ENCODE measurements around the gene BCL2L13.

BCL2L13 gene

GRCh38 chr22:17726006-17726927 is 87.7 kb downstream of the BCL2L13 start:
- in situ Hi-C loops (cut with HindIII; ENCODE audit: low sequenced_read_pairs) = no loop called here

GRCh38 chr22:17726928-17727897 is 88.7 kb downstream of the BCL2L13 start:
- in situ Hi-C loops (cut with HindIII; ENCODE audit: low sequenced_read_pairs) = no loop called here

DNA sequence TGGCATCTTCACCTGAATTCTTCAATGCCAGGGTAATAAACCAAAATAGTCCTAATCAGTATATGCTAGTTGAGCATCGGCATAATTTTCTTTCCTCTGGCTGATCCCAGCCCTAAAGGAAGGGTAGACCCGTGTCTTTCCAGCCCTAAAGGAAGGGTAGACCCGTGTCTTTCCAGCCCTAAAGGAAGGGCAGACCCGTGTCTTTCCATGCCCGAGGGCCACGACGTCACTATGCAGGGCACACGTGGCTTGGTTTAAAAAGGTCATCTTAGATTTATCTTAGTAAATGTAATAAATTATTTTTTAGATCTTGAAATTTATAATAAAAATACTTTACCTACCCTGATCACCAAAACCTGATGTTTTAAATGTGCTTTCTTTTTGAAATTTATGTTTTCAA is 90.2 kb downstream of the BCL2L13 start:
- in situ Hi-C loops (cut with HindIII; ENCODE audit: low sequenced_read_pairs) = no loop called here

GRCh38 chr22:17729561-17729960 is 91.0 kb downstream of the BCL2L13 start:
- in situ Hi-C loops (cut with HindIII; ENCODE audit: low sequenced_read_pairs) = no loop called here

GRCh38 chr22:17732251-17732854 is 93.8 kb downstream of the BCL2L13 start:
- in situ Hi-C loops (cut with HindIII; ENCODE audit: low sequenced_read_pairs) = no loop called here

- in situ Hi-C loops (cut with HindIII; ENCODE audit: low sequenced_read_pairs) = no loop called here
These were observed 94.9 kb downstream of the BCL2L13 start for GRCh38 chr22:17733466-17733865.

GRCh38 chr22:17734187-17734586 is 95.6 kb downstream of the BCL2L13 start:
- in situ Hi-C loops (cut with HindIII; ENCODE audit: low sequenced_read_pairs) = no loop called here

- in situ Hi-C loops (cut with HindIII; ENCODE audit: low sequenced_read_pairs) = no loop called here
These were observed 100.0 kb downstream of the BCL2L13 start for GRCh38 chr22:17738386-17739128.

DNA sequence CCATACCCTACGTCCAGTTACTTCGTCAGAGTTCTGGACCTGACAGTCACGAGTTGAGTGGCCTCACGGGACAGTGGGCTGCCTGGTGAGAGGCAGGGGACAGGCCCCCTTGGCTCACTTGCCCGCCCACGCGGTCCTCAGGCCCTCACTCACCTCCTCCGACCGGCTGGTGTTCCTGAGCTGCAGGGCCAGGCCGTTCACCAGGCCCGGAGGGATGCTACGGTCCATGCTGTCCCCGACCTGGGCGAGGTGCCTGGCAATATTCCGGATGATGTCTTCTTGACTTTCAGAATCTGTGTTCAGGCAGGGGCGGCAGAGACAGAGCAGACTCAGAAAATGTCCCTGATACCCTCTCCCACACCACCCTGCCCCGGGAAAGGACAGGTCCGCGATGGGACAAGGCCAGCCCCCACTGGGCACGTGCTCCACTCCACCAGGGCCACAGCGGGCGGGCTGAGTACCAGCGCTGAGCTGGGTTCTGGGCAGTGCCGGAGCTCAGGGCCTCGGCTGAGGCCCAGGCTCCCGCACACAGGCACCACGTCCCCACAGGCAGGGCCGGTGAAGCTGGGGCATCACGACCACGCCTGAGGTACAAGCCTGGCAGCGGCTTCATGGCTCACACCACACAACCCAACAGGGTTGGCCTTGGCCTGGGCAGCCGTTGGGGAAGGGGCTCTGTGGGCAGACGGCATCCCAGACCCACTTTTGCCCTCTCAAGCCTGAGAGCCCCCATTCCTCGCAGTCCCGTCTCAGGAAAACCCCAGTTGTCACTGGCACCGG is 100.8 kb downstream of the BCL2L13 start:
- in situ Hi-C loops (cut with HindIII; ENCODE audit: low sequenced_read_pairs) = no loop called here

GRCh38 chr22:17741866-17742526 is 103.4 kb downstream of the BCL2L13 start:
- in situ Hi-C loops (cut with HindIII; ENCODE audit: low sequenced_read_pairs) = no loop called here

DNA sequence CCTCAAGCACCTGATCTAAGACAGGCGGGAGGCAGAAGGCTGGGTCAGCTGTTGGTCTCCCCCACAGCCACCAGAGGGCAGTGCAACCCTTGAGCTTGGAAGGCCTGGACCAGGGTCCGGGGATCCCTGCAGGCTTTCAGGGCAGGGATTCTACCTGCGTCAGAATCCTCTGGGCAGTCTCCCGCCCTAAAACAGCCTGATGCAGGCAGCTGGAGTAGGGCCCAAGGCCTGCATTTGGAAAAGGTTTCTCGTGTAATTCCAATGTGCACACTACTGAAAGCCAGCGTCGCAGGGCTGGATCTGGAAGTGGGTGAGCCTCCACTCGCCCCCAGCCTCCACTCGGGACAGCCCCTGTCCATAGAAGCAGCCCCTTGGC is 104.0 kb downstream of the BCL2L13 start:
- in situ Hi-C loops (cut with HindIII; ENCODE audit: low sequenced_read_pairs) = no loop called here

DNA sequence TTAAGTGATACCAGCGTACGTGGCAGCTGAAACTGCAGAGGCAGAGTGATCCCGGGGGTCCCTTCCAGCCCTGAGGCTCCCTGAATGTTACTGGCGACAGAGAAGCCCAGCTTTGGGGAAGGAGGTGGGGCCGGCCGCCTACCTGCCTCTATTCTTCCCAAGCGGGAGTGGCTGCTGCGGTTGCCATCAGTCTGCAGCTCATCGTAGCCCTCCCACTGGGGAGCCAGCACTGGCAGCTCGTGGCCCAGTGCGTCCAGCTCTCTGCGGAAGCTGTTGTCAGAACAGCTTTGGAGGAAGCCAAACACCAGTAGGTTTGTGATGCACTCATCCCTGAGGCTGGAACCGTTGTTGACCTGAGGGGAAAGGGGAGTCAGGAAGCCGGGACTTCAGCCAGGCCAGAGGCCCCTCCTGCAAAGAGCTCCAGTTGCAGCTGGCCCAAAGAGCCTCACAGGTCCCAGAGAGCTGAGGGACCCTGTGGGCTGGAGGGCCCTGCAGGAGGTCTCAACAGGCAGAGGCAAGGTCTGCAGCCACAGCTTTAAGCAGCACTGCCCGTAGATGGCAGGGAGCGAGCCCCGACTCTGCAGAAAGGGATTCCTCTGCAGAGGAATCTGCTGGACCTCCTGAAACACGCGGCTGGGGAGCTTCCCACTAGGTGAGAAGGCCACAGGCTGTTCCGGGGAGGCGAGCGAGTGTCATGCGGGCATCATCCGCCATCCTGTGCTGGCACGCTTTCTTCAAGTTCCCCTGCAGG is 105.3 kb downstream of the BCL2L13 start:
- in situ Hi-C loops (cut with HindIII; ENCODE audit: low sequenced_read_pairs) = no loop called here

GRCh38 chr22:17744430-17744829 is 105.9 kb downstream of the BCL2L13 start:
- in situ Hi-C loops (cut with HindIII; ENCODE audit: low sequenced_read_pairs) = no loop called here

DNA sequence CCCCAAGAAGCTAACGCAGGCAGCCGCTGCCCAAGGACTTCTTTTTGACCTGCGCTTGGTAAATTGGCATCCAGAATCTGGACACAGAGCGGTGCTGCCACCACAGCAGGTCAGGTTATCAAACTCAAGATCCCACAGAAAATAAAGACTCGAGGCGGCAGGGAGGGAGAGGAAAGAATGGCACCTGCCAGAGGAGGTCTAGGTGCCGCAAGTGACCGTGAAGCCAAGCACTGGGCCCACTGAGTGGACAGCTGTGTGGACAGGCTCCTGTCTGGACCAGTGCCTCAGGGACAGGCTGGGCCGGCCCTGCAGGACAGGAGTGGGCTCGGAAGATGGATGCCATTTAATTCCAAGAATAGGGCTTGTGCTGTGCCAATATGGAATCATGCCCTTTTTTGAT is 108.4 kb downstream of the BCL2L13 start:
- in situ Hi-C loops (cut with HindIII; ENCODE audit: low sequenced_read_pairs) = no loop called here

DNA sequence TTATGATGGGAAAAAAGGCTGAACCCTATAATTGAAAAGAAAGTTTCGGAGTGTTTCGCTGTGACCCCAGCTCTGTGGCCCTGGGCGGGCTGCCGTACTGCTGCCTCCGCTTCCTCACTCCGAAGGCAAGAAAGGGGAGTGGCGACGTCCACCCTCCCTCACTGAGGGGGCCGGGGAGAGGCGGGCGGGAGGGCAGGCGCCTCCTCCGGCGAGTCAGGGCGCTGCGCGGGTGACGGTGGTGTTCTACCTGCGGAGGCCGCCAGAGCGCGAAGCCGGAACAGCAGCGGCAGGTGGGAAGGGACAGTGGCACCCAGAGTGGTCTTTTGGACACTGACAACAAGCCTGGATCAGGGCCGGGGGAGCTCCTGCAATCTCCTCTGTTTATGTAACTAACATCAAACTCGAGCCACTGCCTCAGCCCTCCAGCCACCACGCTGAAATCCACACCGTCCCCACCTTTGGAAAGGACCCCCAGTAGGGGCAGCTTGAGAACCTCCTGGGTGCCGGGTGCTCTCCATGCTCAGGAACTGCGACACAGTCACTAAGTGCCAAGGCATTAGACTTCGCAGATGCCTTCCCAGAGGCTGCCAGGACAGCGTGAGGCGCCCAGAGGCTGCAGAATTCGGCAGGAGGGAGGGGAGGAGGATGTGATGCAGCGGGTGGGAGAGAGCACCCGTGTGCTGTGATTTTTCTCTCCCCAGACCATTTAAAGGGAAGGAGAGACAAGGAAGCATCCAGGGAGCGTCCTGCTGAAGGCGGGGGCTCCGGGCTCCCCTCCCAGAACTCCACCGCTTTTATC is 110.2 kb downstream of the BCL2L13 start:
- in situ Hi-C loops (cut with HindIII; ENCODE audit: low sequenced_read_pairs) = no loop called here

DNA sequence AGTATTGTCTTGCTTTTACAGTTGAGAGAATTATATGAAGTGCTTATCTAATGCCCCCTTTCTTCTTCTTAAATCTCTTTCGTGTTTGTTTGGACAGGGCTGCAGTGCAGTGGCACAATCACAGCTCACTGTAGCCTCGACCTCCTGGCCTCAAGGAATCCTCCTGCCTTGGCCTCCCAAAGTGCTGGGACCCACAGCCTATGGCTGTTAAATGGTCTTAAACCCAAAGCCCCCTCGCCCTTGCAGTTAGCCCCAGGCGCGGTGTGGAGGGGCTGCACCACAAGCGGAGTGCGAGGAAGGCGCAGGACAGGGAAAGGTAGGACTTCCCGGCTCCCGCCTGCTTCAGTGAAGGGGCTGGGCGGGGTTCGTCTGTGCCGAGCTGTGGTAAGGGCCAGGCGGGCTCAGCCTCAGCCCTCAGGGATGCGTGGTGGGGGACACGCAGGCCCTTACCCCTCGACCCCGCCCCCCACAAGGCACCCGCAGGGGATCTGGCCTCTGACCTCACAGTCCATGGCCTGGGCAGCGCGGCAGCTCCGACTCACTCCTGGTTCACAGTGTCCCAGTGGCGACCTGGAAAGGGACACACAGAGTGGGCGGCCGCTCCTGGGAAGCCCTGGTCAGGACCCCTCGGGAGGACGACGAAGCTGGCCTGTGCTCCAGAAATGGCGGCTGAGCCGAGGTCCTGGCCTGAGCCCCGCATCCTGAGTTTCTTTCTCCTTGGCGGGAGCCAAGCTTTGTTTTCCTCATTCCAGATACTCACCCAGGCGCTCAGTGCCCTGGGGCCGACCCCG is 111.2 kb downstream of the BCL2L13 start:
- in situ Hi-C loops (cut with HindIII; ENCODE audit: low sequenced_read_pairs) = no loop called here

DNA sequence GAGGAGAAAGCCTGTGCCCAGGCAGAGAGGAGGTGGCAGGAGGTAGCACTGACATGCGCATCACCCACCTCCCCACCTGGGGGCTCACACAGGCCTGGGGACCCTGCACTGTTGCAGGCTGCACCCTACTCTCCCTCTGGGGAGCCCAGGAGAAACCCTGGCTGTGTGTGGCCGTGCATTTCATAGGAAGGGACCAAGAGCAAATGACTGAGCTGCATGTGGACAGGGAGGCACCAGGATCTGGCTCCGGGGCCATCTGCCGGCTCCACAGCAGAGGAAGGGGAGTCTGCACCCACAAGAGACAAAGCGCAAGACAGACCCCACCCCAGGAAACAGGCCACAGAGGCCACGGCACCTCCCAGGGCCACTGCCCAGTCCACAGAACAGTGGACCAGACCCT is 113.0 kb downstream of the BCL2L13 start:
- in situ Hi-C loops (cut with HindIII; ENCODE audit: low sequenced_read_pairs) = no loop called here

Data from DLD1 (cell line).